ENCODE measurements around the gene TNPO1. TPM values are rescaled to one million over a fixed set of nuclear protein-coding genes. Genes with fewer than 3 reads are reported as not detected.

The TNPO1 gene
- total and polyA plus RNA-seq, 2 of the 13 experiments (the other 11 are each of a cell fraction or from before 2014, with no cell fraction given) = 26.7 to 123 TPM

- Histone ChIP-seq H3K4me3 (replicated peaks in 1 of 3; ENCODE audit: insufficient read depth in 1 of 3, low read depth in 2 of 3, low read length in 3 of 3) (no peak overlapping the region), H2AFZ (ENCODE audit: low read length) (no peak overlapping the region), H3K27me3 (ENCODE audit: control insufficient read depth in 1 of 2, insufficient read depth in 2 of 2, low read length in 2 of 2) (no peaks in the 10 kb centered on the region), H3K27ac (ENCODE audit: extremely low read length, insufficient read depth, low read length) (no peak overlapping the region), H3K79me2 (ENCODE audit: insufficient read depth, low read length) (no peaks in the 10 kb centered on the region), H4K20me1 (ENCODE audit: insufficient read depth, low read length) (no peaks in the 10 kb centered on the region), H3K9ac (ENCODE audit: insufficient read depth, low read depth, low read length) (no peak overlapping the region), H3K4me1 (ENCODE audit: insufficient read depth, low read length) (peaks cover 4% of the 10 kb centered on the region), H3K9me3 (ENCODE audit: low read length) (no peaks in the 10 kb centered on the region), H3K36me3 (replicated peaks in 1 of 2; ENCODE audit: control insufficient read depth in 1 of 2, insufficient read depth in 2 of 2, low read length in 2 of 2) (peaks cover 21 to 81% of the 10 kb centered on the region in 2 experiments), H3K4me2 (ENCODE audit: low read depth, low read length) (no peak overlapping the region)
- no peak for TF ChIP-seq CREB1 (IDR thresholded peaks at IDR 0.05)
- TF ChIP-seq CREB1 (CRISPR knock-in tag; IDR thresholded peaks at IDR 0.05) = no peak
- TF ChIP-seq PRPF4 (IDR thresholded peaks at IDR 0.05; ENCODE audit: low read depth, low read length, poor library complexity, severe bottlenecking) = no peak
- TF ChIP-seq ZNF263 (CRISPR knock-in tag; IDR thresholded peaks at IDR 0.05) = no peak
- TF ChIP-seq TCF7L2 (IDR thresholded peaks at IDR 0.05; ENCODE audit: low read depth, low read length) = no peak
- no peak for TF ChIP-seq ZMYM3 (CRISPR knock-in tag; IDR thresholded peaks at IDR 0.05)
- no peak for TF ChIP-seq KAT7 (CRISPR knock-in tag; IDR thresholded peaks at IDR 0.05; ENCODE audit: borderline replicate concordance)
- TF ChIP-seq RBFOX2 (IDR thresholded peaks at IDR 0.05; ENCODE audit: low read depth, low read length) = no peak
- TF ChIP-seq ZNF749 (CRISPR knock-in tag; IDR thresholded peaks at IDR 0.05; ENCODE audit: borderline replicate concordance) = no peak
- TF ChIP-seq ARID3A (IDR thresholded peaks at IDR 0.05; ENCODE audit: low read depth, low read length) = no peak
- no peak for TF ChIP-seq ZNF562 (CRISPR knock-in tag; IDR thresholded peaks at IDR 0.05; ENCODE audit: borderline replicate concordance)
- no peak for TF ChIP-seq ZNF737 (CRISPR knock-in tag; IDR thresholded peaks at IDR 0.05; ENCODE audit: borderline replicate concordance)
- no peak for TF ChIP-seq GFI1 (CRISPR knock-in tag; IDR thresholded peaks at IDR 0.05; ENCODE audit: borderline replicate concordance)
- TF ChIP-seq KDM1A (CRISPR knock-in tag; IDR thresholded peaks at IDR 0.05) = no peak
- DNase-seq (ENCODE audit: low spot score) = no peak
- 99% methylated on average over 2 of the region's 2 CpGs for WGBS (ENCODE audit: low lambda C conversion rate)
- no TSS peak for BruUV-seq (replicated peaks)
- ATAC-seq = no peak
- in situ Hi-C loops (cut with HindIII; ENCODE audit: extremely low pct_ligation_motif_present, low pct_unique_long_range_greater_than_20kb) (no loop called here), intact Hi-C loops (cut with micrococcal nuclease; ENCODE audit: unreplicated experiment) (no loop called here)
- POLR2A ChIA-PET = no interaction called here
- FAIRE-seq = no peak
- CTCF ChIA-PET (ENCODE audit: low intra/inter-chr PET ratio, low total read pairs) = no interaction called here
These were observed 72.1 kb downstream of the TNPO1 start for GRCh38 chr5:72888595-72888994.
